CD4-positive, alpha-beta T cell (primary cell): ENCODE data around the gene WNK2. TPM values are rescaled to one million over a fixed set of nuclear protein-coding genes. Genes with fewer than 3 reads are reported as not detected.

Experiments
- ATAC-seq: fragments of 200-7000 bp; cut with Tn5 transposase; one replicate; pipeline ENCODE4 v1.10.0; 2022; ENCODE audit warnings: mild to moderate bottlenecking; ENCODE audit not compliant: poor library complexity
- CTCF ChIA-PET: fragments of 350-600 bp; sonication (Branson Sonifier 250); formaldehyde crosslinking; loops from one replicate; lab custom pipeline; 2021; ENCODE audit warnings: antibody characterized with exemption, inconsistent platforms; lab: Charles Lee
- POLR2A ChIA-PET: fragments of 350-600 bp; sonication (Branson Sonifier 250); formaldehyde crosslinking; loops from one replicate; lab custom pipeline; 2021; ENCODE audit warnings: antibody characterized with exemption, inconsistent platforms; lab: Charles Lee
- DNase-seq, 14 experiments: peaks; one replicate each; pipeline ENCODE4 v3.0.0-alpha.2; 2013 to 2020; ENCODE audit warnings: mixed read lengths in 2 of 14
- H3K27ac ChIP-seq, 2 donors: one replicate each; pipeline versions ENCODE4 v1.5.1 to v1.7.0; 2013; ENCODE audit warnings: low read length in 2 of 2, low read depth in 1 of 2, mild to moderate bottlenecking in 1 of 2
- H3K27me3 ChIP-seq, 2 experiments: 1 replicate in 1 of 2; 2 replicates in 1 of 2; pipeline versions ENCODE4 v1.6.1 to v1.7.0; 2013; ENCODE audit warnings: low read length in 2 of 2, control low read depth in 1 of 2, mild to moderate bottlenecking in 1 of 2, moderate library complexity in 1 of 2; ENCODE audit not compliant: insufficient read depth in 2 of 2, control insufficient read depth in 1 of 2
- H3K36me3 ChIP-seq: one replicate; pipeline ENCODE4 v1.6.1; 2013; ENCODE audit warnings: low read length, control low read depth; ENCODE audit not compliant: insufficient read depth
- H3K4me1 ChIP-seq: one replicate; pipeline ENCODE4 v1.6.1; 2013; ENCODE audit warnings: low read length, control low read depth; ENCODE audit not compliant: insufficient read depth
- H3K4me3 ChIP-seq: one replicate; pipeline ENCODE4 v1.5.1; 2013; ENCODE audit warnings: mild to moderate bottlenecking, low read length, moderate library complexity
- H3K9me3 ChIP-seq, 2 experiments: 1 replicate in 1 of 2; 2 replicates in 1 of 2; pipeline versions ENCODE4 v1.6.1 to v1.7.0; 2013; ENCODE audit warnings: low read length in 2 of 2, mild to moderate bottlenecking in 2 of 2, control low read depth in 1 of 2, moderate library complexity in 1 of 2; ENCODE audit not compliant: control insufficient read depth in 1 of 2, insufficient read depth in 1 of 2
- H3K27ac Mint-ChIP-seq: one replicate; pipeline ENCODE4 v1.8.0; 2020; ENCODE audit warnings: mixed read lengths
- H3K27me3 Mint-ChIP-seq: one replicate; pipeline ENCODE4 v1.8.0; 2021; ENCODE audit warnings: mixed read lengths
- H3K36me3 Mint-ChIP-seq: one replicate; pipeline ENCODE4 v1.8.0; 2021; ENCODE audit warnings: low read depth, mixed read lengths
- H3K4me1 Mint-ChIP-seq: one replicate; pipeline ENCODE4 v1.8.0; 2021; ENCODE audit warnings: low read depth, mixed read lengths
- H3K4me3 Mint-ChIP-seq: one replicate; pipeline ENCODE4 v1.8.0; 2020; ENCODE audit warnings: mild to moderate bottlenecking, mixed read lengths
- H3K9me3 Mint-ChIP-seq: one replicate; pipeline ENCODE4 v1.8.0; 2020; ENCODE audit warnings: mixed read lengths
- CTCF ChIP-seq: fragments of 200-600 bp; IDR thresholded peaks from one replicate; pipeline ENCODE4 v1.8.0; 2022; ENCODE audit warnings: antibody characterized with exemption, mild to moderate bottlenecking
- intact Hi-C, 2 experiments: fragments of 100-400 bp; cut with DNase I in 1 of 2; cut with micrococcal nuclease in 1 of 2; formaldehyde crosslinking; loops; one replicate each; pipeline versions ENCODE4 v1.15.1 to v1.9.0; 2023 to 2025; cut with DNase I, micrococcal nuclease
- total RNA-seq, 174 experiments: library from RNA in 2 of 174; stranded (reverse) in 2 of 174; gene quantifications; one replicate each; pipeline ENCODE4 v1.2.3 and lab custom pipeline; 2021 to 2026

WNK2 gene
- total RNA-seq, 2 experiments from 2014 or later, result 0.19 to 0.22 TPM

- H3K9me3 Mint-ChIP-seq, result no peaks in the 10 kb centered on the region
- ChIA-PET CTCF (no interaction called here), POLR2A (no interaction called here)
- Histone ChIP-seq H3K27ac (no peak overlapping the region), H3K4me1 (peaks cover 8% of the 10 kb centered on the region), H3K9me3 (peaks cover 0 to 8% of the 10 kb centered on the region in 2 experiments), H3K27me3 (peaks cover 15 to 25% of the 10 kb centered on the region in 2 experiments), H3K36me3 (no peaks in the 10 kb centered on the region), H3K4me3 (no peak overlapping the region)
- H3K4me1 Mint-ChIP-seq, result peaks cover 6% of the 10 kb centered on the region
- intact Hi-C loops, result no loop called here
- no peak overlapping the region for H3K27ac Mint-ChIP-seq
- no peak for TF ChIP-seq CTCF
- H3K27me3 Mint-ChIP-seq, result peaks cover 16% of the 10 kb centered on the region
- H3K36me3 Mint-ChIP-seq, result no peaks in the 10 kb centered on the region
- ATAC-seq, result no peak
- no peak for DNase-seq
- no peak overlapping the region for H3K4me3 Mint-ChIP-seq
These were observed 134.5 kb downstream of the WNK2 start for GRCh38 chr9:93318480-93318879.

- Histone ChIP-seq H3K27ac (no peak overlapping the region), H3K9me3 (peaks cover 0 to 8% of the 10 kb centered on the region in 2 experiments), H3K4me1 (peaks cover 8% of the 10 kb centered on the region), H3K4me3 (no peak overlapping the region), H3K36me3 (no peaks in the 10 kb centered on the region), H3K27me3 (peaks cover 15 to 25% of the 10 kb centered on the region in 2 experiments)
- Mint-ChIP-seq H3K27ac (no peak overlapping the region), H3K4me1 (peaks cover 6% of the 10 kb centered on the region), H3K4me3 (no peak overlapping the region), H3K36me3 (no peaks in the 10 kb centered on the region), H3K9me3 (no peaks in the 10 kb centered on the region), H3K27me3 (peaks cover 23% of the 10 kb centered on the region)
- intact Hi-C loops, result no loop called here
- ChIA-PET CTCF (no interaction called here), POLR2A (no interaction called here)
- DNase-seq (no peak), ATAC-seq (no peak)
- no peak for TF ChIP-seq CTCF
These were observed 135.5 kb downstream of the WNK2 start for GRCh38 chr9:93319301-93319991.

- no peak overlapping the region for H3K4me3 ChIP-seq
- H3K27ac ChIP-seq, result no peak overlapping the region
- Mint-ChIP-seq H3K36me3 (no peaks in the 10 kb centered on the region), H3K4me3 (no peak overlapping the region), H3K27ac (no peak overlapping the region), H3K4me1 (peaks cover 6% of the 10 kb centered on the region), H3K27me3 (peaks cover 29% of the 10 kb centered on the region), H3K9me3 (no peaks in the 10 kb centered on the region)
- H3K9me3 ChIP-seq, result peaks cover 0 to 8% of the 10 kb centered on the region in 2 experiments
- no peak for TF ChIP-seq CTCF
- H3K27me3 ChIP-seq, result peaks cover 15 to 25% of the 10 kb centered on the region in 2 experiments
- DNase-seq (no peak), ATAC-seq (no peak)
- H3K36me3 ChIP-seq, result no peaks in the 10 kb centered on the region
- ChIA-PET POLR2A (no interaction called here), CTCF (no interaction called here)
- intact Hi-C loops, result no loop called here
- H3K4me1 ChIP-seq, result peaks cover 8% of the 10 kb centered on the region
These were observed 136.1 kb downstream of the WNK2 start for GRCh38 chr9:93319992-93320500.
